HCT116 (cell line): ENCODE measurements around the gene ZCCHC2. TPM values are rescaled to one million over a fixed set of nuclear protein-coding genes. Genes with fewer than 3 reads are reported as not detected.

Experiments used
- ATAC-seq: fragments of 200-7000 bp; cut with Tn5 transposase; 2 replicates; pipeline ENCODE4 v1.9.1; 2020; ENCODE audit warnings: mild to moderate bottlenecking, moderate library complexity
- BruUV-seq: library from RNA; stranded (reverse); fragments of 400-500 nt; replicated peaks from 2 replicates; lab custom pipeline; 2021; lab: Mats Ljungman, UMichigan
- CTCF ChIA-PET: fragments of 300-600 bp; sonication (Branson Sonifier 250); formaldehyde crosslinking; loops from one replicate; lab custom pipeline; 2021; ENCODE audit warnings: antibody characterized with exemption; lab: Charles Lee
- POLR2A ChIA-PET: fragments of 300-600, 350-600 bp; sonication (Branson Sonifier 250); formaldehyde crosslinking; loops from one replicate; lab custom pipeline; 2021; ENCODE audit warnings: antibody characterized with exemption; lab: Charles Lee
- RAD21 ChIA-PET, 2 experiments: fragments of 300-600 bp; sonication (Branson Sonifier 250); formaldehyde crosslinking; loops; one replicate each; lab custom pipeline; 2023; ENCODE audit warnings: low total read pairs in 2 of 2; ENCODE audit not compliant: uncharacterized antibody in 2 of 2, unreplicated experiment in 2 of 2, low non-redundant PET in 1 of 2; lab: Charles Lee
- DNase-seq: peaks from one replicate; pipeline ENCODE4 v3.0.0-alpha.2; 2010; ENCODE audit warnings: low read depth, low spot score
- H2AFZ ChIP-seq: fragments of 200-600 bp; shearing (Covaris generic), sonication (generic); 2 replicates; pipeline ENCODE4 v1.6.1; 2017; ENCODE audit warnings: low read depth, mixed run types, mixed read lengths, antibody characterized with exemption, low read length; ENCODE audit not compliant: poor library complexity, severe bottlenecking
- H3K27ac ChIP-seq: 2 replicates; pipeline ENCODE4 v1.5.1; 2012; ENCODE audit warnings: low read depth, low read length
- H3K27me3 ChIP-seq: fragments of 200-600 bp; sonication (generic); 2 replicates; pipeline ENCODE4 v1.6.1; 2016; ENCODE audit warnings: mixed run types, low read length, mixed read lengths; ENCODE audit not compliant: insufficient read depth
- H3K36me3 ChIP-seq, 2 experiments: fragments of 200-500 bp in 1 of 2; fragments of 200-600 bp in 1 of 2; sonication (Bioruptor generic) in 1 of 2; sonication (generic) in 1 of 2; 2 replicates each; pipeline versions ENCODE4 v1.5.1 to v1.6.1; 2014 to 2016; ENCODE audit warnings: low read length in 2 of 2, inconsistent platforms in 1 of 2, mixed read lengths in 1 of 2, mixed run types in 1 of 2; ENCODE audit not compliant: insufficient read depth in 2 of 2, control insufficient read depth in 1 of 2
- H3K4me1 ChIP-seq, 2 experiments: fragments of 200-600 bp in 1 of 2; sonication (generic) in 1 of 2; 2 replicates each; pipeline versions ENCODE4 v1.5.1 to v1.6.1; 2012 to 2017; ENCODE audit warnings: low read length in 2 of 2, inconsistent platforms in 1 of 2, mild to moderate bottlenecking in 1 of 2, mixed read lengths in 1 of 2, mixed run types in 1 of 2, moderate library complexity in 1 of 2; ENCODE audit not compliant: insufficient read depth in 2 of 2, control insufficient read depth in 1 of 2
- H3K4me2 ChIP-seq: fragments of 200-600 bp; sonication (generic); 2 replicates; pipeline ENCODE4 v1.6.1; 2017; ENCODE audit warnings: mixed run types, low read length, mixed read lengths
- H3K4me3 ChIP-seq, 2 experiments: fragments of 200-600 bp in 1 of 2; sonication (generic) in 1 of 2; replicated peaks in 1 of 2; 2 replicates each; pipeline ENCODE4 v1.5.1; 2011 to 2016; ENCODE audit warnings: low read length in 2 of 2, control low read depth in 1 of 2, low read depth in 1 of 2, mild to moderate bottlenecking in 1 of 2, mixed read lengths in 1 of 2, mixed run types in 1 of 2
- H3K79me2 ChIP-seq: fragments of 200-600 bp; sonication (generic); 2 replicates; pipeline ENCODE4 v1.6.1; 2017; ENCODE audit warnings: mild to moderate bottlenecking, mixed run types, low read length, moderate library complexity, mixed read lengths; ENCODE audit not compliant: insufficient read depth
- H3K9ac ChIP-seq: fragments of 200-600 bp; sonication (generic); 2 replicates; pipeline ENCODE4 v1.6.1; 2016; ENCODE audit warnings: low read length, mixed read lengths
- H3K9me2 ChIP-seq: fragments of 200-600 bp; sonication (generic), shearing (Covaris generic); 2 replicates; pipeline ENCODE4 v1.6.1; 2017; ENCODE audit warnings: mixed run types, mild to moderate bottlenecking, moderate library complexity; ENCODE audit not compliant: insufficient read depth
- H3K9me3 ChIP-seq, 2 experiments: fragments of 200-500 bp in 1 of 2; fragments of 200-600 bp in 1 of 2; sonication (Bioruptor generic) in 1 of 2; sonication (generic) in 1 of 2; 2 replicates each; pipeline ENCODE4 v1.6.1; 2014 to 2017; ENCODE audit warnings: low read length in 2 of 2, mixed read lengths in 2 of 2, inconsistent platforms in 1 of 2, low read depth in 1 of 2, mild to moderate bottlenecking in 1 of 2, mixed run types in 1 of 2, moderate library complexity in 1 of 2; ENCODE audit not compliant: control insufficient read depth in 1 of 2, insufficient read depth in 1 of 2
- H4K20me1 ChIP-seq: fragments of 200-600 bp; sonication (generic), shearing (Covaris generic); 2 replicates; pipeline ENCODE4 v1.6.1; 2017; ENCODE audit warnings: mixed run types, mild to moderate bottlenecking, moderate library complexity; ENCODE audit not compliant: insufficient read depth
- ELF1 ChIP-seq: IDR thresholded peaks from 2 replicates; pipeline ENCODE4 v1.6.1; 2012; ENCODE audit warnings: low read depth, borderline replicate concordance
- EZH2phosphoT487 ChIP-seq: fragments of 200-600 bp; IDR thresholded peaks from 2 replicates; pipeline ENCODE4 v1.6.1; 2018; ENCODE audit warnings: antibody characterized with exemption, borderline replicate concordance
- FOSL1 ChIP-seq: IDR thresholded peaks from 2 replicates; pipeline ENCODE4 v1.6.1; 2012; ENCODE audit warnings: low read depth
- MAX ChIP-seq: IDR thresholded peaks from 2 replicates; pipeline ENCODE4 v1.6.1; 2012
- REST ChIP-seq: IDR thresholded peaks from 2 replicates; pipeline ENCODE4 v1.6.1; 2012; ENCODE audit warnings: low read depth
- SP1 ChIP-seq: IDR thresholded peaks from 2 replicates; pipeline ENCODE4 v1.6.1; 2012; ENCODE audit warnings: low read depth
- SRF ChIP-seq: IDR thresholded peaks from 2 replicates; pipeline ENCODE4 v1.6.1; 2012; ENCODE audit warnings: low read depth
- TCF7L2 ChIP-seq: IDR thresholded peaks from 2 replicates; pipeline ENCODE4 v1.7.0; 2011; ENCODE audit warnings: borderline replicate concordance, inconsistent platforms; ENCODE audit not compliant: insufficient read depth, insufficient read length; ENCODE audit errors: extremely low read depth
- intact Hi-C: fragments of 100-400 bp; cut with micrococcal nuclease; formaldehyde crosslinking; loops from 2 replicates; pipeline ENCODE4 v1.10.0; 2022
- total RNA-seq: library from RNA; stranded (reverse); gene quantifications from one replicate; pipeline ENCODE4 v1.2.1, GENCODE V29; 2021; ENCODE audit not compliant: unreplicated experiment

Gene ZCCHC2
- total RNA-seq, 1 experiment from 2014 or later, result 17.7 TPM

GRCh38 chr18:62572456-62572855 lies 49.6 kb downstream of the ZCCHC2 start:
- BruUV-seq, result no TSS peak
- ChIA-PET POLR2A (no interaction called here), RAD21 (interaction anchor here in 1 of 2 experiments (0.6 kb wide), 1 partner anchor 189 kb away, joined by 3 read pairs; no protein-coding TSS in a partner anchor), CTCF (no interaction called here)
- Histone ChIP-seq H3K4me2 (no peak overlapping the region), H2AFZ (no peak overlapping the region), H3K36me3 (peaks cover 6 to 26% of the 10 kb centered on the region in 2 experiments; a peak in 1 of 4 replicates), H3K9me3 (no peaks in the 10 kb centered on the region), H3K27ac (no peak overlapping the region), H3K9ac (no peak overlapping the region), H3K4me1 (no peaks in the 10 kb centered on the region), H4K20me1 (no peaks in the 10 kb centered on the region), H3K4me3 (no peak overlapping the region), H3K79me2 (0 out of 2 replicates have a peak, but pooled peaks cover 5% of the 10 kb centered on the region), H3K9me2 (no peaks in the 10 kb centered on the region), H3K27me3 (no peaks in the 10 kb centered on the region)
- ATAC-seq (no peak), DNase-seq (no peak)
- intact Hi-C loops, result no loop called here
- no peak for TF ChIP-seq SRF
- no peak for TF ChIP-seq FOSL1
- TF ChIP-seq REST, result no peak
- no peak for TF ChIP-seq EZH2phosphoT487
- TF ChIP-seq SP1, result no peak
- TF ChIP-seq ELF1, result no peak
- no peak for TF ChIP-seq TCF7L2
- no peak for TF ChIP-seq MAX
